ENCODE results near the gene TIMM10B. TPM values are rescaled to one million over a fixed set of nuclear protein-coding genes. Genes with fewer than 3 reads are reported as not detected.

TIMM10B gene
- total RNA-seq, 1 donor from 2014 or later: 27.4 TPM

- DNase-seq (ENCODE audit: low spot score): no peak
- Mint-ChIP-seq H3K27me3 (ENCODE audit: low read depth) (no peaks in the 10 kb centered on the region), H3K27ac (ENCODE audit: unreplicated experiment) (no peak overlapping the region), H3K36me3 (ENCODE audit: low read depth) (no peaks in the 10 kb centered on the region), H3K9me3 (ENCODE audit: low read depth) (no peaks in the 10 kb centered on the region), H3K4me1 (ENCODE audit: low read depth) (no peaks in the 10 kb centered on the region), H3K4me3 (ENCODE audit: unreplicated experiment) (no peak overlapping the region)
- peak; percentile 79 for TF ChIP-seq CTCF (IDR thresholded peaks at IDR 0.05)
Measured at GRCh38 chr11:6438979-6439571, 42.2 kb upstream of the TIMM10B start.

GRCh38 chr11:6440906-6441358, 40.4 kb upstream of the TIMM10B start, which contains the start of gene HPX:
Gene HPX, minus strand, starts transcription at chr11:6440987. Its CDS starts 24 bp downstream, at chr11:6440963.
- no peak for TF ChIP-seq CTCF (IDR thresholded peaks at IDR 0.05)
- Mint-ChIP-seq H3K4me3 (ENCODE audit: unreplicated experiment) (no peak within 1 kb of the TSS), H3K4me1 (ENCODE audit: low read depth) (no peaks in the 10 kb centered on the region), H3K36me3 (ENCODE audit: low read depth) (no peaks in the 10 kb centered on the region), H3K9me3 (ENCODE audit: low read depth) (no peaks in the 10 kb centered on the region), H3K27me3 (ENCODE audit: low read depth) (no peaks in the 10 kb centered on the region), H3K27ac (ENCODE audit: unreplicated experiment) (no peak within 1 kb of the TSS)
- DNase-seq (ENCODE audit: low spot score): no peak

- H3K4me1 Mint-ChIP-seq (ENCODE audit: low read depth): no peaks in the 10 kb centered on the region
Measured at GRCh38 chr11:6442441-6442840, 38.9 kb upstream of the TIMM10B start.

GRCh38 chr11:6443269-6444003, 37.9 kb upstream of the TIMM10B start:
- Mint-ChIP-seq H3K4me1 (ENCODE audit: low read depth) (no peaks in the 10 kb centered on the region), H3K27me3 (ENCODE audit: low read depth) (no peaks in the 10 kb centered on the region), H3K4me3 (ENCODE audit: unreplicated experiment) (no peak overlapping the region), H3K27ac (ENCODE audit: unreplicated experiment) (no peak overlapping the region), H3K36me3 (ENCODE audit: low read depth) (peaks cover 5% of the 10 kb centered on the region), H3K9me3 (ENCODE audit: low read depth) (no peaks in the 10 kb centered on the region)
- DNase-seq (ENCODE audit: low spot score): no peak
- TF ChIP-seq CTCF (IDR thresholded peaks at IDR 0.05): peak; percentile 82

More at GRCh38 chr11:6442441-6442840, 38.9 kb upstream of the TIMM10B start:
- no peak overlapping the region for H3K27ac Mint-ChIP-seq (ENCODE audit: unreplicated experiment)
- no peak overlapping the region for H3K4me3 Mint-ChIP-seq (ENCODE audit: unreplicated experiment)
- H3K9me3 Mint-ChIP-seq (ENCODE audit: low read depth): no peaks in the 10 kb centered on the region
- TF ChIP-seq CTCF (IDR thresholded peaks at IDR 0.05): no peak
- H3K27me3 Mint-ChIP-seq (ENCODE audit: low read depth): no peaks in the 10 kb centered on the region
- peaks cover under 1% of the 10 kb centered on the region for H3K36me3 Mint-ChIP-seq (ENCODE audit: low read depth)
- DNase-seq (ENCODE audit: low spot score): no peak

- H3K4me3 Mint-ChIP-seq (ENCODE audit: unreplicated experiment): no peak overlapping the region
- peaks cover 14% of the 10 kb centered on the region for H3K36me3 Mint-ChIP-seq (ENCODE audit: low read depth)
- no peaks in the 10 kb centered on the region for H3K27me3 Mint-ChIP-seq (ENCODE audit: low read depth)
- no peak for TF ChIP-seq CTCF (IDR thresholded peaks at IDR 0.05)
- no peaks in the 10 kb centered on the region for H3K9me3 Mint-ChIP-seq (ENCODE audit: low read depth)
- no peak for DNase-seq (ENCODE audit: low spot score)
- H3K4me1 Mint-ChIP-seq (ENCODE audit: low read depth): peaks cover 14% of the 10 kb centered on the region
- no peak overlapping the region for H3K27ac Mint-ChIP-seq (ENCODE audit: unreplicated experiment)
Measured at GRCh38 chr11:6448574-6448973, 32.7 kb upstream of the TIMM10B start.
